ENCODE data around the gene PGM2L1. TPM values are rescaled to one million over a fixed set of nuclear protein-coding genes. Genes with fewer than 3 reads are reported as not detected.

PGM2L1 gene
- total RNA-seq, 1 experiment from 2014 or later, result 33.1 TPM

- Histone ChIP-seq H3K4me3 (ENCODE audit: low read depth in 2 of 2, low read length in 2 of 2) (no peak overlapping the region), H3K9me3 (ENCODE audit: control insufficient read depth, insufficient read depth, low read depth, low read length) (no peaks in the 10 kb centered on the region), H3K27ac (ENCODE audit: low read length) (no peak overlapping the region), H3K27me3 (ENCODE audit: control insufficient read depth, insufficient read depth, low read length) (peaks cover 2% of the 10 kb centered on the region; the same call in 1 of the 2 replicates), H3K4me1 (ENCODE audit: control insufficient read depth, insufficient read depth, low read length) (no peaks in the 10 kb centered on the region), H3K36me3 (ENCODE audit: control insufficient read depth, insufficient read depth, low read length) (no peaks in the 10 kb centered on the region)
- TF ChIP-seq CTCF (IDR thresholded peaks at IDR 0.05) (no peak; the same call in 1 of the 2 replicates), TCF7L2 (IDR thresholded peaks at IDR 0.05; ENCODE audit: low read depth, low read length) (no peak), REST (IDR thresholded peaks at IDR 0.05; ENCODE audit: insufficient read depth in 1 of 2, low read depth in 2 of 2, low read length in 1 of 2) (no peak)
- ATAC-seq (0 out of 2 replicates have a peak, but pooled peaks have one; percentile 56), DNase-seq (ENCODE audit: low read depth, low spot score) (no peak)
- intact Hi-C loops (cut with micrococcal nuclease; ENCODE audit: unreplicated experiment), result no loop called here
- ChIA-PET CTCF (interaction anchor here (1.3 kb wide), 1 partner anchor 152 kb away, joined by 12 read pairs; no protein-coding TSS in a partner anchor), POLR2A (no interaction called here)
- no TSS peak for BruUV-seq (replicated peaks)
- in situ Hi-C loops (cut with HindIII; ENCODE audit: low pct_unique_long_range_greater_than_20kb, low sequenced_read_pairs), result no loop called here
These were observed 100.7 kb downstream of the PGM2L1 start for GRCh38 chr11:74297484-74297883.

GRCh38 chr11:74288911-74289310 lies 109.3 kb downstream of the PGM2L1 start:
- BruUV-seq (replicated peaks), result no TSS peak
- in situ Hi-C loops (cut with HindIII; ENCODE audit: low pct_unique_long_range_greater_than_20kb, low sequenced_read_pairs) (no loop called here), intact Hi-C loops (cut with micrococcal nuclease; ENCODE audit: unreplicated experiment) (no loop called here)
- H3K36me3 ChIP-seq (ENCODE audit: control insufficient read depth, insufficient read depth, low read length), result no peaks in the 10 kb centered on the region
- CTCF ChIA-PET, result interaction anchor here (0.6 kb wide), 1 partner anchor 181 kb away, joined by 3 read pairs; no protein-coding TSS in a partner anchor
- H3K27me3 ChIP-seq (ENCODE audit: control insufficient read depth, insufficient read depth, low read length), result no peaks in the 10 kb centered on the region
- no peak for ATAC-seq
- POLR2A ChIA-PET, result no interaction called here
- no peak overlapping the region for H3K4me3 ChIP-seq (ENCODE audit: low read depth in 2 of 2, low read length in 2 of 2)
- no peaks in the 10 kb centered on the region for H3K9me3 ChIP-seq (ENCODE audit: control insufficient read depth, insufficient read depth, low read depth, low read length)
- TF ChIP-seq POLR2AphosphoS5 (IDR thresholded peaks at IDR 0.05; ENCODE audit: low read depth, low read length), result no peak
- no peak for TF ChIP-seq CTCF (IDR thresholded peaks at IDR 0.05)
- TF ChIP-seq TCF7L2 (IDR thresholded peaks at IDR 0.05; ENCODE audit: low read depth, low read length), result no peak
- TF ChIP-seq SIN3A (IDR thresholded peaks at IDR 0.05; ENCODE audit: borderline replicate concordance, insufficient read depth, low read depth, low read length), result no peak
- no peak for TF ChIP-seq REST (IDR thresholded peaks at IDR 0.05; ENCODE audit: insufficient read depth in 1 of 2, low read depth in 2 of 2, low read length in 1 of 2)
- no peak overlapping the region for H3K27ac ChIP-seq (ENCODE audit: low read length)
- peaks cover 7% of the 10 kb centered on the region; the same call in 1 of the 2 replicates for H3K4me1 ChIP-seq (ENCODE audit: control insufficient read depth, insufficient read depth, low read length)
- no peak for DNase-seq (ENCODE audit: low read depth, low spot score)
